ENCODE results near the gene RBM22.
A peak's percentile ranks its signal among the peaks of the same experiment; 100 is the strongest.

DNA sequence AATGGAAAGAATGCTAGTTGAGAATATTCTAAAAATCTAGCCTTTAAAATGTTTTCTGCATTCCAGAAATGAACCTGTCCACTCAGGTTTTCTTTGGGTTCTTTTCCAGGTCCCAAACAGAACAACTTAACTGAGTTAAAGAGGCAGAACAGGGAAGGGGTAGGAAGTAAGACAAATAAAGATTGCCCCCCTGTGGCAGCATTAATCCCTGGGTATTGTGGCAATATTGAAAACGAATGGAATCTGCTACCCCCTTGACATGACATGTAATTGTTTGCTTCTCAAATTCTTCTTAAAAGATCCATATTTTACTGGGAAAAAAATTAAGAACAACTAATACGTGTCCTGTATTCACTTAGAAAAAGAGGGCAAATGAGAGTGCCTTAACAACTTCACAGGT is 9.3 kb upstream of the RBM22 start:
- TF ChIP-seq PAX5 (IDR thresholded peaks at IDR 0.05; ENCODE audit: borderline replicate concordance, low read depth, low read length) (no peak), BACH1 (IDR thresholded peaks at IDR 0.05; ENCODE audit: borderline replicate concordance) (no peak)
- TF ChIP-seq, protein P1, sequence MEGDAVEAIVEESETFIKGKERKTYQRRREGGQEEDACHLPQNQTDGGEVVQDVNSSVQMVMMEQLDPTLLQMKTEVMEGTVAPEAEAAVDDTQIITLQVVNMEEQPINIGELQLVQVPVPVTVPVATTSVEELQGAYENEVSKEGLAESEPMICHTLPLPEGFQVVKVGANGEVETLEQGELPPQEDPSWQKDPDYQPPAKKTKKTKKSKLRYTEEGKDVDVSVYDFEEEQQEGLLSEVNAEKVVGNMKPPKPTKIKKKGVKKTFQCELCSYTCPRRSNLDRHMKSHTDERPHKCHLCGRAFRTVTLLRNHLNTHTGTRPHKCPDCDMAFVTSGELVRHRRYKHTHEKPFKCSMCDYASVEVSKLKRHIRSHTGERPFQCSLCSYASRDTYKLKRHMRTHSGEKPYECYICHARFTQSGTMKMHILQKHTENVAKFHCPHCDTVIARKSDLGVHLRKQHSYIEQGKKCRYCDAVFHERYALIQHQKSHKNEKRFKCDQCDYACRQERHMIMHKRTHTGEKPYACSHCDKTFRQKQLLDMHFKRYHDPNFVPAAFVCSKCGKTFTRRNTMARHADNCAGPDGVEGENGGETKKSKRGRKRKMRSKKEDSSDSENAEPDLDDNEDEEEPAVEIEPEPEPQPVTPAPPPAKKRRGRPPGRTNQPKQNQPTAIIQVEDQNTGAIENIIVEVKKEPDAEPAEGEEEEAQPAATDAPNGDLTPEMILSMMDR (IDR thresholded peaks at IDR 0.05 in 2 of 3, conservative IDR thresholded peaks at IDR 0.05 in 1 of 3; ENCODE audit: control insufficient read depth in 2 of 3, extremely low read depth in 1 of 3, insufficient read depth in 1 of 3, low read depth in 3 of 3, low read length in 3 of 3), result peak in 2 of 3 experiments; percentile 15 to 35; a peak in 2 of 6 replicates
